Measurements from ENCODE around the gene CXXC1.

DNA sequence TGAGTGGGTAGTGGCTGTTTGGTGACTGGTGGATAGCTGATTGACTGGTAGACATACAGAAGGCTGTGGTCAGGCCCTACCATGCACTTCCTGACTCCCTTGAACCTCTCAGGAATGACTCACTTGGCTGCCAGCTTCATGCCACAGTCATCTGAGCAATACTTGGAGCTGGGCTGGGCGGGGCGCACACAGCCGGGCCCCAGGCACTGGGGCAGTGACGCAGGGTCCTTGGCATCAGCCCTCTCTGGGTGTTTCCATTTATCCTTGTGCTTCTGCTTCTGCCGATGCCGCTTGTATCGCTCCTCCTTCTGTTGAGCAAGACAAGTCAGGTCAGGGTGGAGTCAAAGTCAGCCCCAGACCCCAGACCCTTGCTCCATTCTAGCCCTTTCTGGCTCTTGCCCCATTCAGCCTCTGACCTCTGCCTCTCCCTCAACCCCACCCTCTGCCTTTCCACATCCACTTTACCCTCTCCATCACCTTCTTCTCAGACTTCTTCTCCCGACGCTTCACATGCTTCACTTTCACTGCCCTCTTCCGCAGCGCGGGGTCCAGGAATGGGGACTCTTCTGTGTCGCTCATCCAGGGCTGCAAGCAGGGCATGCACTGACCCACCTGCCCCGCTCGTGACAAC is 3.1 kb downstream of the CXXC1 start:
- no peak for TF ChIP-seq CTCF (IDR thresholded peaks at IDR 0.05; ENCODE audit: insufficient read depth, low read length, poor library complexity, severe bottlenecking)
- TF ChIP-seq EZH2phosphoT487 (conservative IDR thresholded peaks at IDR 0.05; ENCODE audit: low read length) = no peak

Measured in SU-DHL-6 (cell line).